ENCODE measurements around the gene NUP37.

Gene NUP37

GRCh38 chr12:102026728-102027127, 93.2 kb downstream of the NUP37 start:
- no peak for DNase-seq (ENCODE audit: low read depth in 2 of 2)

- no peak for DNase-seq (ENCODE audit: low read depth in 2 of 2)
These were observed 95.1 kb downstream of the NUP37 start for GRCh38 chr12:102024765-102025164.

GRCh38 chr12:102023343-102023930, 96.5 kb downstream of the NUP37 start:
- no peak for DNase-seq (ENCODE audit: low read depth in 2 of 2)
